ENCODE data around the gene MICU1.

- TF ChIP-seq EP300 (IDR thresholded peaks at IDR 0.05) (no peak), CTCF (IDR thresholded peaks at IDR 0.05) (no peak), POLR2AphosphoS5 (IDR thresholded peaks at IDR 0.05) (no peak), POLR2A (IDR thresholded peaks at IDR 0.05) (no peak)
These were observed 246.1 kb downstream of the MICU1 start for GRCh38 chr10:72379776-72380175.

Measured in sigmoid colon (tissue), 4 donors.